Spleen (tissue), 7 donors: ENCODE results near the gene GALNTL6.

Experiments
- POLR2A ChIP-seq, 3 donors: fragments of 450-650 bp; IDR thresholded peaks; one replicate each; pipeline ENCODE4 v1.5.1; 2017; ENCODE audit warnings: antibody characterized with exemption in 3 of 3, mild to moderate bottlenecking in 1 of 3
- POLR2AphosphoS5 ChIP-seq, 3 donors: sonication (generic); formaldehyde crosslinking; IDR thresholded peaks; one replicate each; pipeline ENCODE4 v1.5.1; 2017; ENCODE audit warnings: antibody characterized with exemption in 3 of 3
- TF ChIP-seq, protein P1 (sequence below), 11 experiments: fragments of 200-600 bp in 7 of 11; fragments of 450-650 bp in 4 of 11; sonication (generic) in 4 of 11; IDR thresholded peaks in 8 of 11; conservative IDR thresholded peaks in 3 of 11; 1 replicate in 7 of 11; 2 replicates in 4 of 11; pipeline versions ENCODE4 v1.4.0 to v1.8.0; 2016 to 2021; ENCODE audit warnings: antibody characterized with exemption in 11 of 11, inconsistent platforms in 4 of 11, mild to moderate bottlenecking in 1 of 11
- donor health status: DM: no; HTN: no; CAD: no; lungs with moderate emphysema.
- donor health status: DM: no; HTN: no; CAD: no.
- donor health status: DM: no; HTN: no; CAD: no.

- no peak for TF ChIP-seq POLR2A (IDR thresholded peaks at IDR 0.05)
- no peak for TF ChIP-seq POLR2AphosphoS5 (IDR thresholded peaks at IDR 0.05)
- TF ChIP-seq, protein P1, sequence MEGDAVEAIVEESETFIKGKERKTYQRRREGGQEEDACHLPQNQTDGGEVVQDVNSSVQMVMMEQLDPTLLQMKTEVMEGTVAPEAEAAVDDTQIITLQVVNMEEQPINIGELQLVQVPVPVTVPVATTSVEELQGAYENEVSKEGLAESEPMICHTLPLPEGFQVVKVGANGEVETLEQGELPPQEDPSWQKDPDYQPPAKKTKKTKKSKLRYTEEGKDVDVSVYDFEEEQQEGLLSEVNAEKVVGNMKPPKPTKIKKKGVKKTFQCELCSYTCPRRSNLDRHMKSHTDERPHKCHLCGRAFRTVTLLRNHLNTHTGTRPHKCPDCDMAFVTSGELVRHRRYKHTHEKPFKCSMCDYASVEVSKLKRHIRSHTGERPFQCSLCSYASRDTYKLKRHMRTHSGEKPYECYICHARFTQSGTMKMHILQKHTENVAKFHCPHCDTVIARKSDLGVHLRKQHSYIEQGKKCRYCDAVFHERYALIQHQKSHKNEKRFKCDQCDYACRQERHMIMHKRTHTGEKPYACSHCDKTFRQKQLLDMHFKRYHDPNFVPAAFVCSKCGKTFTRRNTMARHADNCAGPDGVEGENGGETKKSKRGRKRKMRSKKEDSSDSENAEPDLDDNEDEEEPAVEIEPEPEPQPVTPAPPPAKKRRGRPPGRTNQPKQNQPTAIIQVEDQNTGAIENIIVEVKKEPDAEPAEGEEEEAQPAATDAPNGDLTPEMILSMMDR (IDR thresholded peaks at IDR 0.05 in 8 of 11, conservative IDR thresholded peaks at IDR 0.05 in 3 of 11), result no peak
These were observed 1169.8 kb downstream of the GALNTL6 start for GRCh38 chr4:172983014-172983413.
